Activated gamma-delta T cell treated with anti-CD3 and anti-CD28 coated beads, Interleukin-2, amount 50 U/mL, for 16 hours (primary cell): Measurements from ENCODE around the gene SVEP1.
"Not testable (repeated sequence)": the region's sequence is repeated elsewhere in the genome, so short reads cannot be mapped to it uniquely, and the experiment has no call there.

Source experiments
- DNase-seq: peaks from one replicate; pipeline ENCODE4 v3.0.0-alpha.2; 2020; ENCODE audit warnings: low read depth

The SVEP1 gene

DNA sequence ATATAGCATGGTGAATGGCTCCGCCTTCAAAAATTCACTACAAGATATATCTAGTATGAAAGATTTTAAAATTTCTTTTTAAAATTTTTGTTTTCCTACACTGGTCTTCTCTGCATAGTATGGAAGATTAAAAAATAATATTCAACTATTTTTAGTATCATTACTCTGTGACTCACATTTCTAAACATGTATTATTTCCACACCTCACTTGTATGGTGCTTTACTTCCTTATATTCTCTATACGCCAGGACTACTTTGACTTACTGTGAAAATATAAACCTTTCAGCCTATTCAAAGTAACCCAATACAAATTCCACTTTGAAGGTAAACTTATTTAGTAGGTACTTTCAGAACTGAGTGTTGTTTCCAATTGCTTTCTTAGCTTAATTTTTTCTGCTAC lies 215.1 kb downstream of the SVEP1 start:
- DNase-seq = no peak

DNA sequence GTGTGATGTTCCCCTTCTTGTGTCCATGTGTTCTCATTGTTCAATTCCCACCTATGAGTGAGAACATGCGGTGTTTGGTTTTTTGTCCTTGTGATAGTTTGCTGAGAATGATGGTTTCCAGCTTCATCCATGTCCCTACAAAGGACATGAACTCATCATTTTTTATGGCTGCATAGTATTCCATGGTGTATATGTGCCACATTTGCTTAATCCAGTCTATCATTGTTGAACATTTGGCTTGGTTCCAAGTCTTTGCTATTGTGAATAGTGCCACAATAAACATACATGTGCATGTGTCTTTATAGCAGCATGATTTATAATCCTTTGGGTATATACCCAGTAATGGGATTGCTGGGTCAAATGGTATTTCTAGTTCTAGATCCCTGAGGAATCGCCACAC lies 220.5 kb downstream of the SVEP1 start:
- DNase-seq = not testable (repeated sequence)

DNA sequence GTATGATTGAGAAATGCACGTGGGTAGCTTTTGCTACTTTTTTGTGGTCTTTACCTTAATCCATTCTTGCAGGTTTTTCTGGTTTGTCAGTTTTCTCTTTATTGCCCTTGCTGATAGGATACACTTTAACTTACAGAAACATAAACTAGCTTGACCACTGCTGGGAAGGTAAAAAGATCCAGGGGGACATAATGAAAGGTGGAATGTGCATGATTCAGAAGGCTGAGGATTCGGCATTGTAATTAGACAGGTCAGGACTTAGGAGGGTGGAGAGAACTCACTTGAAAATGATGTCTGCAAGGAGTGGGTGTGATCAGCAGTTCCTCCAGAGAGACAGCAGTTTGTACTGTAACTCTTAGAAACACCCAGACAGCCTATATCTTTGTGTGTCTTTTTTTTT lies 222.0 kb downstream of the SVEP1 start:
- DNase-seq = no peak

DNA sequence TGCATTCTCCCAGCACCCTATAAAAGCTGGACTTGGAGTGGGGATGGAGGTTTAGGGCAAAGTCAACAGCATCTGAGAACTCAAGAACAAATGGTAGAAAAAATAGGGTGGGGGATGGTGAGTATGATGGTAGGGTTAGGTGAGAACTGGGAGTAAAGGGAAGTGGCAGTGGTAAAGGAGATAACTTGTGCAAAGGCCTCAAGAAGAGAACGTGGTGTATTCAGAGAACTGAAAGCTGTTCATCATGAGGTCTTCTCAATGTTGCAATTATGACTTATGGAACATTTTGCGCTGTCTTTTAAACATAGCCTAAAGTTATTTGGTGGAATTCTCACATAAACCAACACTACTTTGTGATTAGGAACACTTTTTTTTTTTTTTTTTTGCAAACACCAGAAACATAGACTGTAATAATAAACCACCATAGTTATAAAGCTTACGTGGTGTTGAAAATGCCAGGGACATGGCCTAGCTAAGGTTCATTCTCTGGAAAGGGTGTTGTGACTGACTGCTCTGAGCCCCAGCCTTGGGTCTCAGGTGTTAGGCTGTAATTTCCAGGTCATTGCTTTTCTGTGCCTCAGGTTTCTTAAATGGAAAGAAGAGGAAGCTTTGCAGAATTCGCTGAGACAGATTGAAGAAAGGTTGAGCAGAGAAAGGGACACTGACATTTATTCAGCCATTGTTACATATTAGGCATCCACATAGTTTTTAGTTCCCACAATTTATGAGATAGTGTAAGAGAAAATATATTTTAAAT lies 222.7 kb downstream of the SVEP1 start:
- no peak for DNase-seq

DNA sequence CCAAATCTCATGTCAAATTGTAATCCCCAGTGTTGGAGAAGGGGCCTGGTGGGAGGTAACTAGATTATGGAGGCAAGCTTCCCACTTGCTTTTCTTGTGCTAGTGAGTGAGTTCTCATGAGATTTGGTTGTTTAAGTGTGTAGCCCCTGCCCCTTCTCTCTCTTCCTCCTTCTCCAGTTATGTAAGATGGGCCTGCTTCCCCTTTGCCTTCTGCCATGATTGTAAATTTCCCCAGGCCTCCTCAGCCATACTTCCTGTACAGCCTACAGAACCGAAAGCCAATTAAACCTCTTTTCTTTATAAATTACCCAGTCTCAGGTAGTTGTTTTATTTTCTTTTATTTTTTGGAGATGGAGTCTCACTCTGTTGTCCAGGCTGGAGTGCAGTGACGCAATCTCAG lies 223.6 kb downstream of the SVEP1 start:
- DNase-seq = no peak

DNA sequence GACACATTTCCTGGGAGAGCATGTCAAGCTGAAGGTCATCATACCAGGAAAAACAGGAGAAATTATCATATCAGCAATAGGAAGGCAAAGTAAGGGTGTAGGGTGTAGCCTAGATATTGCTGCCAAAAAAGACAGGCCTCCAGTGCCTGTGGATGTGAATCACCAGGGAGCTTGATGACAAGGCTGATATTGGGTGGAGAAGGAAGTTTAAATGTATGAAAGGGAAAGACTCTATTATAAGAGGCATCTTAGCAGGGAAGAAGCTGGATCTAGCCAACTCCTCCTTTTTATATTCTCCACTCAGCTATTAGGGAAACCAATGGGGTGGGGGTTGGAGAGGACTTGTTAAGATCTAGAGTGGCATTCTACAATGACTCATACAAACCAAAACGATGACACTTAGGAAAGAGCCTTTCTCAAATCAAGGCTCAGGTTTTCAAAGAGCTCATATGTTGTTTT lies 228.5 kb downstream of the SVEP1 start:
- no peak for DNase-seq

DNA sequence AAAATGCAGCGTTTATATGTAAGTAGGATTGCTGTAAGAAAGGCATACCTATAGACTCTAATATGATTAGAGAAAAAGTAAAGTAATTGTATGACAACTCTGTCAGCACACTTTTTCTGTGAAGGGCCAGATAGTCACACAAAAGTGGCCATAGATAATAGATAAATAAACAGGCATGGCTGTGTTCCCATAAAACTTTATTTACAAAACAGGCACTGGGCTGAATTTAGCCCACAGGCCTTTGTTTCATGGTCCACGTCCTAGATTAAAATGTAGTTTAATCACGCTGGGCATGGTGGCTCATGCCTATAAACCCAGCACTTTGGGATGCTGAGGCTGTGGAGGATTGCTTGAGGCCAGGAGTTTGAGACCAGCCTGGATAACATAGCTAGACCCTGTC lies 233.2 kb downstream of the SVEP1 start:
- DNase-seq = no peak

DNA sequence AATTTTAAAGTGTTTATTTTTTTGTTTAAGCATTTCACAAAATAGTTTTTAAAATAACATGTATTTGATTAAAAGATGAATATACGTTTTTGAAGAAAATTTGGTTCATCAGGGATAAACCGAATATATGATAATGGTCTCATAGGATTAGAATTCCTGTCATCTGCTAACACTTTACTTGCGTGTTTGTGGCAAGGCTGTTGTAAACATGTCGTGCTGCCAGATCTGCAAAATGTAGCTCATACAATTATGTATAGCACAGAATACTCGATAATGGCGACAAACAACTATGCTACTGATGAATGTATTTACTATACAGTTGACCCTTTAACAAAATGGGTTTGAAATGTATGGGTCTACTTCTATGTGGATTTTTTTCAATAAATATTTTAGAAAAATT lies 234.7 kb downstream of the SVEP1 start:
- no peak for DNase-seq

DNA sequence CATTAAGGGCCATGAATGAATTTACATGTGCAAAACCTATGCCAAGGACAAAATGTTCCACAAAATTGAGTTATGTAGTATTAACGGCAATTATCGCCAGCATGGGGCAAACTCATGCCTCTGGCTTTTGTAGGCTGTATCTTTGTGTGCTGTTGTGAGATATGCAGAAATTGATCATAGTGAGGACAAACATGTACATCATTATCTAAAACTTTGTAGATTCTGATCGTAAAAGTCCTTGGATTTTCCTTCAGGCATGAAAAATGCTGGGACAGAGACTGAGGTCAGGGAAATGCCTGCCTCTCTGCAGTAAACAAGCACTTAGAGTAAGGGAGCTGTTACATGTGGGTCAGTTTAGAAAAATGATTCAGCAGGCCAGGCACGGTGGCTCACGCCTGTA lies 236.0 kb downstream of the SVEP1 start:
- no peak for DNase-seq

DNA sequence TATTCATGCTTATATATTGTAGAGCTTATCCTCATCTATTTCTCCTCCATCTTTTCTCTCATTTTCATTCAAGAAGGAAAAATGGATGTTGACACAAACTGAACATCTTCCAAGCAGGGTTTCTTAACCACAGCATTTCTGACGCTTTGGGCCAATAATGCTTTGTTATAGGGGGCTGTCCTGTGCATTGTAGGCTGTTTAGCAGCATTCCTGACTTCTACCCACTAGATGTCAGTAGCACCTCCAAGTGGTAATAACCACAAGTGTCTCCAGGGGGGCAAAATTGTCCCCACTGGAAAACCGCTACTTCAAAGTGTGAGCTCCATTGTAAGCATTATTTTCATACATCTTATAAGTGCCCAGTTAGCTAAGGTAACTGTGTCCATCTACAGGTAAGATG lies 239.2 kb downstream of the SVEP1 start:
- DNase-seq = no peak

DNA sequence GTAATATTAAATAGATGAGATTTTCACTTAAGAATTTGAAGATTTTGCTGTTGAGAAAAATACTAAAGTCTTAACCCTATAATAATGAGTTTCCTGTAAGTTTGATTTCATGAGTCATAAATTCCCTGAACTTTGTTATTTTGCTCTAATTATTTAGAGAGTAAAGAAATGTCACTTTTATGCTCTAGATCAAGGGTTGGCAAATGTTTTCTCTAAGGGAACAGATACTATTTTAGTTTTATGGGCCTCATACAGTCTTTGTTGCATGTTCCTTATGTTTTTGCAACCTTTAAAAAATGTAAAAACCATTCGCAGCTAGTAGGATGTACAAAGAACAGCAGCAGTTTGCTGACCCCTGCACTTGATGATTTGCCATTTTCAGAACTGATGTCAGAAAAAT lies 241.4 kb downstream of the SVEP1 start:
- DNase-seq = no peak

DNA sequence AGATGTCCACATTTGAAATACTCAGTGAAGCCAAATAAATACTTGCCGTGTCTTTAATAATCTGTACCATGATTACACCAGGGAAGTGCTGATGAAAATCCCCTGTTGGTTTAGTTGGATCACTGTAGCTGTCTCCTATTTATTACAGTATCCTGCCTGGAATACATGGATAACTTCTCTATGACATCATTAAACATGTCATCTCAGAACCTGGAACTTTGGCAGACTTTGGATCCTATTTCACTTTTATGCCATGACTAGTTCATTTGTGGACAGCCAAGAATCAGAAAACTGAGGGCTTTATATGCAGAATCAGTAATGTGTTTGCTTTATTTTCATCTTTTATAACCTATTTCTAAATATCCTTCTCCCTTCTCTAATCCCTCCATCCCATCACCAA lies 241.8 kb downstream of the SVEP1 start, which contains the start of gene TXNDC8:
TSS of gene TXNDC8 (minus strand) at position 137 of the 400 bp plus-strand sequence.
- no peak for DNase-seq

DNA sequence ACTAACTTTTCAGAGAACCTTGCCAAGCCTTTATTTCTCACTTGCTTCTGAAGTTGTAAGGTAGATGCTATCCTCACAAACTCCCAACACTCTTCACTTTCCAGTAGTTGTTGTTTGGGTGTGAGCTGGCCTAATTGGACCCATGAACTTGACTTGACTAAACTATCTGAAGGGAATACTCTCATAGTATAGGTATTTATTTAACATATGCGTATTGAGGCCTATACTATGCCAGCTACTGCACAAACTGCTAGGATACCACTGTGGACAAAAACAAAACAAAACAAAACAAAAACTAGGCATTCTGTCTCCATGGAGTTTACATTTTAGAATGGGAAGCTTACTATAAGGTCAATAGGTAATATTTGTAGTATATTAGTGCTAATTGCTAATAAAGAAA lies 243.2 kb downstream of the SVEP1 start:
- DNase-seq = no peak

DNA sequence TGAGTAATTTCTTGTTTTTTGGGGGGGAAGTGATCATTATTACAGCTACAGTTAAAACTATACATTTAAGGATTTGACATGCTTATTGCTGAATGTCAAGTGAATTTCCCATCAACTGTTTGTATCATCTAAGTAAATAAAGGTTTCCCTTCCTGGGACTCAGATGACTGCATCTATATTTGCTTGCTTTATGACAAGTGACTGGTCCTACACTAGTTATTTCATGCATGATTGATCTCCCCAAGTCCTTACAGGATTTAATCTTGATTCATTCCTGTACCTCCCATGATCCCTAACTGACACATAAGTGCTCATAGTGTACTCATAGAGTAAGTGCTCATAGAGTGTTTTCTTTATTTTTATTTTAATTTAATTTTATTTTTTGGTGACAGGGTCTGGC lies 244.7 kb downstream of the SVEP1 start:
- no peak for DNase-seq

DNA sequence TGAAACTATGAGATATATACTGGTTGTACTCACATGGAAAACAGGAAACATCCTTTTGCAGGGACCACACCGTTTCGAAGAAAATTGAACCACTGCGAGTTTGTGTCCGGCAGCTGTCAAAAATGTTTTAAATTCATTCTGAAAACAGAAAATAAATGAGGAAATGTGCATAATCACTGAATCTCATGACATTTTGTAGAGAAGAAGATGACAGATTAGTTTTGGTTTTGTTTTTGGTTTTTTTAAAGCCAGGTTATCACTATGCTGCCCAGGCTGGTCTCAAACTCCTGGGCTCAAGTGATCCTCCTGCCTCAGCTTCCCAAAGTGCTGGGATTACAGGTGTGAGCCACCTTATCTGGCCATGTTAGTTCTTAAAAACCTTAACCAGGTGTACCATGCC lies 245.4 kb downstream of the SVEP1 start:
- no peak for DNase-seq

DNA sequence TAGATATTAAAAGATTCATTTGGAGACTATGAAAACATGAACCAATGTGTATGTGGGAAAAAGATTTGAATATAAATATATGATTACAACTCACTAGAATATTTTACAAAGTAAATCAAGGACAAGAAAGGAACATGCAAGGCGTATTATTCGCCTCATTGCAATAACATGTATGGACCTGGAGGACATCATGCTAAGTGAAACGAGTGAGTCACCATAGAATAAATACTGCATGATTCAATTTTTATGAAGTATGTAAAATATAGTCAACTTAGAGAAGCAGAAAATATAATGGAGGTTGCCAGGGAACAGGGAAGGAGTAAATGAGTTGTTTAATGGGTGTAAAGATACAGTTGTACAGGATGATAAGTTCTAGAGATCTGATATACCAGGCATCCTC lies 246.8 kb downstream of the SVEP1 start:
- no peak for DNase-seq

DNA sequence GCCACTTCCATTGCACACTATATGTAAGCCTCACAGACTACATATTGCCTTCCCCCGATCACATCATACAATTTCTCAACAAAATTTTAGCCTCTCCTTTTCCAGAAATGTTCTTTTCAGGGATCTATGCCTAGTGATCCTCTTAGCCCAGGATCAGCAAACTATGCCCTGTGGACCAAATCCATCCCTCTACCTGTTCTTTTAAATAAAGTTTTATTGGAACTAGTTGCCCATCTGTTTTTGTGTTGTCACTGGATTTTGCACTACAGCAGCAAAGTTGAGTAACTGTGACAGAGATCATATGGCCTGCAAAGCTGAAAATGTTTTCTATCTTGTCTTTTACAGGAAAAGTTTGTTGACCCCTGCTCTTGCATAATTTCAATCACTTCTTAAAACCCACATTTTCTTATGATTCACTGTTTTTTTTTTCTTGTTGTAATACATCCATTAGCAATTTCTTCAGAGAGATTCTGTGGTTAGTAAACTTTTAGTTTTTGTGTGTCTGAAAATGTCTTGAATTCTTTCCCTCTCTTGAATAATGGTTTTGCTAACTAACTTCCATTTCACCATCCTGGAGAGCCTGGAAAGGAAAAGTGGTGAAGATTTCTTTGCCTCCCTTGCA lies 248.9 kb downstream of the SVEP1 start:
- DNase-seq = no peak

DNA sequence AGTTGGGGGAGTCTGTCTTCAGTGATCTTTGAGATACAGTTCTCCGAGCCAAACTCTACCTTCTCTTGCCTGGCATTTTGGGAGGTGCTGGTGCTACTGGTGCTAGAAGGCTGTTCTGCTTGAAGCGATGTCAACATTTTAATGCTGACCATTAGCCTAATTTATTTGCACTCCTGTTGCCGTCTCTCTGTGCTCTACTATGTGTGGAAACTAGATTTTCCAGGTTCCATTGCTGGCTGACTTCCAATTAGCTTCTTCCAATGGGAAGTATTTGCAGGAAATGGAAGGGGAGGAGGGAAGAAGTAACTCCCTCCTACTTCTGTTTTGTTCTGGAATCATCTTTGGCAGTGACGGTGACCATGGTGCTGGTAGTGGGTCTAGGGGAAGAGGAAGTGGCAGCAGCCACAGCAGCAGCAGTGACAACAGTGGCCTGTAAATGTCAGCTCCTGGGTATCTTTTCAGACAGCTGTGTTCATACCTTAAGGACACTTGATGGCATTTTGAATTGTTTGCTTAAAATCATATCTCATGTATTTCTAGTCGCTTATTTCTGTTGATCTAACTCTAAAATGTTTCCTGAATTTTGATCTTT lies 249.8 kb downstream of the SVEP1 start:
- no peak for DNase-seq

DNA sequence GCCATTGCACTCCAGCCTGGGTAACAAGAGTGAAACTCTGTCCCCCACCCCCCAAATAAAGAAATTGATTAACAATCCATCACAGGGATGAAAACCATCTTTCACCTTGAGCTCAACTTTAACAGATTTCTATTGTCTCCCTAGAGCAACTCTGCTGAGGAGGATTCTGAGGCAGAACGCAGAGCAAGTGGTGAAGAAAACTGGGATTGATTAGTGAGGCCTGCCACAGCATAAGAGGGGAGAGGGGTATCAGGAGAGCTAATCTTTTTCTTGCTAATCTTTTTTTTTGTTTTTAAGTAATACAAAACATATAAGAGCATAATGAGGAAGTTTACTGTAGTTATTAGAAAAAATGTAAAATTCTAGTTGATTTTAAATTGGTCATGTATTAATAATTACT lies 250.8 kb downstream of the SVEP1 start:
- DNase-seq = no peak

DNA sequence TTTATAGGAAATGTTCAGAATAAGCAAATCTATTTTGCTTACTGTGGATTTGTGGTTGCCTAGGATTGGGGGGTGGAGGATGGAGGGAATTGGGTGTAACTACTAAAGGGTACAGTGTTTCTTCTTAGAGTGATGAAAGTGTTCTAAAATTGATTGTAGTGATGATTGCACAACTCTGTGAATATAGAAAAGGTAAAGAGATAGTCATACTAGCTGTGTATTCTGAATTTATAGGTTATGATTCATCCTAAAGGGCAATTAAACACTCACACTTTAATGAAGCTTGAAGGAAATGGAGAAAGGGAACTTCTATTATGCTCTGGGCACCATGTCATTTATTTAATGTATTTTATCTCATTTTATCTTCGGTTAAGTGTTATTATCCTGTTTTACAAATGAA lies 251.8 kb downstream of the SVEP1 start:
- DNase-seq = no peak

DNA sequence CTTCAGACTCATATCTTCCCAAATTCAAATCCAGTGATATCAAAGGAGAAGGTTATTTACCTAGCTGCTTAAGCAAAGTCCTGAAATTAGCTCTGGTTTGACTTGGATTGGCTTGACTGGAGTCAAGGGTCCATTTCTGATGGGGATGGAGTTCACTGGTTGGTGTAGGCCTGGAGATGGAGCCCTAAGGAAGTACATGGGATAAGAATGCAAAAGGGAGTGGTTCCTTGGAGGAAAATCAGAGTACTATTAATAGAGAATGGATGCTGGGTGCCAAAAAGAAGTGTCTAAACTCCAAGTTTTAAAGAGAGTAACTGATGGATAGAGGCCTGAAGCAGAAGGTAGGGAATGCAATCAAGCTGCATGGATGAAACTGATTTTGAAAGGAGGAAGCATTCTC lies 255.7 kb downstream of the SVEP1 start:
- DNase-seq = no peak

DNA sequence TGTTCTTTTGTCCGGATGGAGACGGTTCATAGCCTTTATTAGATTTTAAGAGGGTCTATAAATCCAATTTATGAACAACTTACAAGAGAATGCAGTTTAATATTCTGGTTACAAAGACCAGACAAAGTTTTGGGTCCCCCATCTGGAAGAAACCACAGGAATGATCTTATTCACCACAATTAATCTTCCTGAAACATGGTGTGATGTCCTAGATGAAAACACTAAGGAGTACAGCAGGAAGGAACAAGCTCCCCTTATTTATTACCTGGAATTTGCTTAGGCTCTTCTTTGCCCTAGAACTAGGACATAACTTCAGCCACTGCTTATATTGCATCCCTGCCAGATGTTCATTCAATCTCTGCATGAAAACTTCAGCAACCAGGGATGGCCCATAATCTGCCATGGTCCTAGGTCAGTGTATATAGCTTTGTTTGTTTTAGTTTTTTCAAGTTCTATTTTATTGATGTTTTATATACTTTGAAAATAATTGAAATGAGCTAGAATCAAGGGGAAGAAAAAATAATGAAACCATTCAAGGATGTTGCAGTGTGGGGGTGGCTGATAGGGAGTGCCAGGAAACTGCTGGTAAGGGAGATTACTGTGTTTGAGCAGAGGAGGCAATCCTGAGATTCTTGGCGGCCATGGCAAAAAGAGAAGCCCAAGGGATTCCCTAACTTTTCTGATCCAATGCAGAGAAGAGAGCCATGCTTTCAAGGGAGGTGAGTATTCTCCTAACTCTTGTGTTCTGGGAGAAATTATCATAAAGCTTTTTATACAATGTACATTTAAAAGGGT lies 258.7 kb downstream of the SVEP1 start:
- DNase-seq = no peak
